GM20431 (cell line): ENCODE measurements around the gene EGR4.

ENCODE experiments used
- in situ Hi-C: fragments of 300-500 bp; cut with MseI, MboI; formaldehyde crosslinking; loops from one replicate; pipeline ENCODE4 v1.15.0; 2020; ENCODE audit warnings: low sequenced_read_pairs; ENCODE audit not compliant: unreplicated experiment

The EGR4 gene

GRCh38 chr2:73291093-73291460, 2.3 kb downstream of the EGR4 start:
- in situ Hi-C loops, result no loop called here

- in situ Hi-C loops, result no loop called here
These were observed 3.1 kb downstream of the EGR4 start for GRCh38 chr2:73290049-73290839.

GRCh38 chr2:73289304-73289703, 4.0 kb downstream of the EGR4 start:
- in situ Hi-C loops, result no loop called here

GRCh38 chr2:73286134-73286655, 7.2 kb downstream of the EGR4 start:
- in situ Hi-C loops, result no loop called here

- in situ Hi-C loops, result no loop called here
These were observed 8.1 kb downstream of the EGR4 start for GRCh38 chr2:73285159-73285739.

GRCh38 chr2:73284296-73285158, 8.8 kb downstream of the EGR4 start, which contains the start of gene FBXO41:
Gene FBXO41 (minus strand): TSS chr2:73284478. CDS start chr2:73269630, 14,848 bp downstream.
- in situ Hi-C loops, result no loop called here

- in situ Hi-C loops, result no loop called here
These were observed 9.6 kb downstream of the EGR4 start for GRCh38 chr2:73283545-73284295.

GRCh38 chr2:73282924-73283544, 10.3 kb downstream of the EGR4 start:
- in situ Hi-C loops, result no loop called here

- in situ Hi-C loops, result no loop called here
These were observed 12.1 kb downstream of the EGR4 start for GRCh38 chr2:73281244-73281643.

- in situ Hi-C loops, result no loop called here
These were observed 13.5 kb downstream of the EGR4 start for GRCh38 chr2:73279852-73280251.

- in situ Hi-C loops, result no loop called here
These were observed 21.1 kb downstream of the EGR4 start for GRCh38 chr2:73272270-73272669.

GRCh38 chr2:73269686-73270465, 23.5 kb downstream of the EGR4 start:
- in situ Hi-C loops, result no loop called here

- in situ Hi-C loops, result no loop called here
These were observed 24.3 kb downstream of the EGR4 start for GRCh38 chr2:73268830-73269685.

GRCh38 chr2:73268366-73268829, 24.9 kb downstream of the EGR4 start:
- in situ Hi-C loops, result no loop called here

- in situ Hi-C loops, result no loop called here
These were observed 26.3 kb downstream of the EGR4 start for GRCh38 chr2:73267008-73267407.

GRCh38 chr2:73266061-73266901, 27.1 kb downstream of the EGR4 start:
- in situ Hi-C loops, result no loop called here
